ENCODE data around the gene SLC5A9. TPM values are rescaled to one million over a fixed set of nuclear protein-coding genes. Genes with fewer than 3 reads are reported as not detected.

Gene SLC5A9
- total and polyA plus RNA-seq, 3 experiments from 2014 or later = not detected

DNA sequence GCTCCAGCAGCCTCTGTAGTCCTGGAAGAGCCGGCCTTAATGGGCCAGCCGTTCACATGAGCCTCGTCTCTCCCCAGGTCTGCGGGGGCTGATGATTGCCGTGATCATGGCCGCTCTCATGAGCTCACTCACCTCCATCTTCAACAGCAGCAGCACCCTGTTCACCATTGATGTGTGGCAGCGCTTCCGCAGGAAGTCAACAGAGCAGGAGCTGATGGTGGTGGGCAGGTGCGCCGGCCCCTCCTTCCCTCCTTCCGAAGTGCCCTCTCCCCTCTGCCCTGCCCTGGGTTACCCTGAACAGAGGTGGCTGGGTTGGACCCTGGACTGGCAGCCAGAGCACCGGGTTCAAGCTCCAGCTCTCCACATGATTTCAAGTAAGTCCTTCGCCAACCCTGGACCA lies 13.1 kb downstream of the SLC5A9 start:
- no peaks in the 10 kb centered on the region for H3K36me3 ChIP-seq (ENCODE audit: insufficient read depth, low read length)
- no peaks in the 10 kb centered on the region for H3K27me3 ChIP-seq (ENCODE audit: insufficient read depth, low read length, poor library complexity, severe bottlenecking)
- no peak for DNase-seq
- Mint-ChIP-seq H3K4me1 (no peaks in the 10 kb centered on the region), H3K4me3 (no peak overlapping the region), H3K36me3 (no peaks in the 10 kb centered on the region), H3K9me3 (no peaks in the 10 kb centered on the region), H3K27ac (no peak overlapping the region), H3K27me3 (no peaks in the 10 kb centered on the region)
- H3K9me3 ChIP-seq (ENCODE audit: low read length) = no peaks in the 10 kb centered on the region
- no peaks in the 10 kb centered on the region for H3K4me1 ChIP-seq (ENCODE audit: insufficient read depth, low read length)
- ChIA-PET POLR2A (no interaction called here), CTCF (interaction anchor here (1.2 to 2.1 kb wide), 4 partner anchors 10 to 142 kb away, joined by 4 to 6 read pairs (median 4); no protein-coding TSS in a partner anchor)
- no peak overlapping the region for H3K4me3 ChIP-seq (ENCODE audit: low read length)
- no peak overlapping the region for H3K27ac ChIP-seq (ENCODE audit: low read depth, low read length)

DNA sequence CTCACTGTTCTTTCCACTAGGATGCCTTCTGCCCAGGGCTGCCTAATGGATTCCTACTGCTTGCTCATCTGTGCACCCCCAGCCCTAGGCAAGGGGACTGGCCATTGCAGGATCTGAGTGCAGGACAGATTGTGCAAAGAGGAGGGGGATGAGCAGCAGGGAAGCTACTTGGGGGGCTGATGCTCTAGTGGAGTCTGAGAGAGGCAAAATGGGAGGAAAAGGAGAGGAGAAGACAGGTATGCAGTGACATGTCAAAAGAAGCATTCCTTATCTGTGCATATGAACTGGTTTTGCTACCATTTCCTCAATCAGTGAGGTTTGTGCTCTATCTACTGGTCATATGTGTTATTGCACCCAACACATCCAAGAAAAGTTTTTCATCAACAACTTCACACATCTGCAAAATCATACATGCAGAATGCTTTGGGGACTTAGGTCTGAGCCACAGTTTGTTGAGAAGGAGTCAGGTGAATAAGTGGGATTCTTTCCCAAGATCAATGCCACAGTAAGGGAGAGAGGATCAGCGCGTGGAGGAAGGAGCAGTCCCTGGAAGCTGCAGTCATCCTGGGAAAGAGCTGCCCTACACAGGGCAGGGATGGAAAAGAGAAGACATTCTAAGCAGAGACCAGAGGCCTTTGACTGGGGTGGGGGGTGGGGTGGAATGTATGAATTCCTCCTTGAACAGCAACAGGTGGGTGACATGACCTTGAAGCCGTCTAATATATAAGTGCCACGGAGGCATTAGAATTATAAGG lies 14.4 kb downstream of the SLC5A9 start:
- H3K4me1 Mint-ChIP-seq = no peaks in the 10 kb centered on the region
- no peaks in the 10 kb centered on the region for H3K4me1 ChIP-seq (ENCODE audit: insufficient read depth, low read length)
- ChIA-PET POLR2A (no interaction called here), CTCF (interaction anchor here (0.7 to 1.3 kb wide), 4 partner anchors 8 to 236 kb away, joined by 3 to 4 read pairs (median 4); no protein-coding TSS in a partner anchor)
- H3K27me3 ChIP-seq (ENCODE audit: insufficient read depth, low read length, poor library complexity, severe bottlenecking) = no peaks in the 10 kb centered on the region
- peak in 1 of 5 donors; percentile 29 for DNase-seq
- H3K36me3 Mint-ChIP-seq = no peaks in the 10 kb centered on the region
- H3K9me3 ChIP-seq (ENCODE audit: low read length) = no peaks in the 10 kb centered on the region
- H3K27ac Mint-ChIP-seq = no peak overlapping the region
- H3K4me3 ChIP-seq (ENCODE audit: low read length) = no peak overlapping the region
- no peak overlapping the region for H3K27ac ChIP-seq (ENCODE audit: low read depth, low read length)
- no peaks in the 10 kb centered on the region for H3K27me3 Mint-ChIP-seq
- no peak overlapping the region for H3K4me3 Mint-ChIP-seq
- H3K36me3 ChIP-seq (ENCODE audit: insufficient read depth, low read length) = no peaks in the 10 kb centered on the region
- no peaks in the 10 kb centered on the region for H3K9me3 Mint-ChIP-seq

GRCh38 chr1:48242141-48242736 lies 19.7 kb downstream of the SLC5A9 start:
- POLR2A ChIA-PET = no interaction called here
- Histone ChIP-seq H3K4me3 (ENCODE audit: low read length) (no peak overlapping the region), H3K4me1 (ENCODE audit: insufficient read depth, low read length) (no peaks in the 10 kb centered on the region), H3K9me3 (ENCODE audit: low read length) (no peaks in the 10 kb centered on the region), H3K27me3 (ENCODE audit: insufficient read depth, low read length, poor library complexity, severe bottlenecking) (no peaks in the 10 kb centered on the region), H3K36me3 (ENCODE audit: insufficient read depth, low read length) (no peaks in the 10 kb centered on the region), H3K27ac (ENCODE audit: low read depth, low read length) (no peak overlapping the region)
- Mint-ChIP-seq H3K27me3 (peaks cover 0 to 3% of the 10 kb centered on the region in 2 donors), H3K4me3 (no peak overlapping the region), H3K27ac (no peak overlapping the region), H3K9me3 (no peaks in the 10 kb centered on the region), H3K36me3 (no peaks in the 10 kb centered on the region), H3K4me1 (no peaks in the 10 kb centered on the region)
- no peak for DNase-seq
- CTCF ChIA-PET = no interaction called here

- Mint-ChIP-seq H3K27ac (no peak overlapping the region), H3K4me3 (no peak overlapping the region), H3K27me3 (peaks cover 7% of the 10 kb centered on the region in 2 donors), H3K36me3 (no peaks in the 10 kb centered on the region), H3K9me3 (no peaks in the 10 kb centered on the region), H3K4me1 (no peaks in the 10 kb centered on the region)
- Histone ChIP-seq H3K4me3 (ENCODE audit: low read length) (no peak overlapping the region), H3K9me3 (ENCODE audit: low read length) (no peaks in the 10 kb centered on the region), H3K27me3 (ENCODE audit: insufficient read depth, low read length, poor library complexity, severe bottlenecking) (no peaks in the 10 kb centered on the region), H3K36me3 (ENCODE audit: insufficient read depth, low read length) (no peaks in the 10 kb centered on the region), H3K4me1 (ENCODE audit: insufficient read depth, low read length) (no peaks in the 10 kb centered on the region), H3K27ac (ENCODE audit: low read depth, low read length) (no peak overlapping the region)
- no peak for DNase-seq
- CTCF ChIA-PET = interaction anchor here (1.1 kb wide), 1 partner anchor 9 kb away, joined by 4 read pairs; no protein-coding TSS in a partner anchor
- POLR2A ChIA-PET = no interaction called here
These were observed 22.6 kb downstream of the SLC5A9 start for GRCh38 chr1:48245106-48245505.

- Mint-ChIP-seq H3K4me3 (no peak overlapping the region), H3K27me3 (peaks cover 7% of the 10 kb centered on the region in 2 donors), H3K4me1 (no peaks in the 10 kb centered on the region), H3K36me3 (no peaks in the 10 kb centered on the region), H3K9me3 (no peaks in the 10 kb centered on the region), H3K27ac (no peak overlapping the region)
- ChIA-PET CTCF (no interaction called here), POLR2A (no interaction called here)
- H3K9me3 ChIP-seq (ENCODE audit: low read length) = no peaks in the 10 kb centered on the region
- no peak overlapping the region for H3K27ac ChIP-seq (ENCODE audit: low read depth, low read length)
- H3K4me3 ChIP-seq (ENCODE audit: low read length) = no peak overlapping the region
- no peaks in the 10 kb centered on the region for H3K4me1 ChIP-seq (ENCODE audit: insufficient read depth, low read length)
- DNase-seq = no peak
- H3K36me3 ChIP-seq (ENCODE audit: insufficient read depth, low read length) = no peaks in the 10 kb centered on the region
- no peaks in the 10 kb centered on the region for H3K27me3 ChIP-seq (ENCODE audit: insufficient read depth, low read length, poor library complexity, severe bottlenecking)
These were observed 24.2 kb downstream of the SLC5A9 start for GRCh38 chr1:48246727-48247126.

DNA sequence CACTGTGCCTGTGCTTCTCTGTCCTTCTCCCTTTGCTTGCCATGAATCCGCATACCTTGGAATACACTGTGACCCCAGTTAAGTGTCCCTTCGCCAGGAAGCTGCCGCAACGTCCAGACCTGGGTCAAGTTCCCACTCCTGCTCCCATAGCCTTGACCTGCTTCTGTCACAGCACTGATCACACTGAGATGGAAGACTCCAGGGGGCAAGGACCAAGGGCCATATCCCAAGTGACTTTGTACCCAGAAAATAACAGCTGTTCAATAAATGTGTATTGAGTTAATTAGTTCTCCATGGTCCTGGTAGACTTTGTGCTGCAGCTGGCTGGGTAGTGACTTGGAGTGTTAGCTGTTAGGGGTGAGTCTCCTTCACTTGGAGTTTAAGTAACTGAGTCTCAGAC lies 25.8 kb downstream of the SLC5A9 start:
- no peaks in the 10 kb centered on the region for H3K36me3 Mint-ChIP-seq
- H3K9me3 ChIP-seq (ENCODE audit: low read length) = no peaks in the 10 kb centered on the region
- no peak overlapping the region for H3K4me3 Mint-ChIP-seq
- no peak overlapping the region for H3K27ac Mint-ChIP-seq
- peaks cover 0 to 3% (median 0%) of the 10 kb centered on the region in 3 donors for H3K4me1 Mint-ChIP-seq
- H3K4me1 ChIP-seq (ENCODE audit: insufficient read depth, low read length) = no peaks in the 10 kb centered on the region
- H3K36me3 ChIP-seq (ENCODE audit: insufficient read depth, low read length) = no peaks in the 10 kb centered on the region
- no peak overlapping the region for H3K27ac ChIP-seq (ENCODE audit: low read depth, low read length)
- no peaks in the 10 kb centered on the region for H3K9me3 Mint-ChIP-seq
- no peaks in the 10 kb centered on the region for H3K27me3 ChIP-seq (ENCODE audit: insufficient read depth, low read length, poor library complexity, severe bottlenecking)
- no peak for DNase-seq
- ChIA-PET CTCF (no interaction called here), POLR2A (no interaction called here)
- no peak overlapping the region for H3K4me3 ChIP-seq (ENCODE audit: low read length)
- peaks cover 7% of the 10 kb centered on the region in 2 donors for H3K27me3 Mint-ChIP-seq

DNA sequence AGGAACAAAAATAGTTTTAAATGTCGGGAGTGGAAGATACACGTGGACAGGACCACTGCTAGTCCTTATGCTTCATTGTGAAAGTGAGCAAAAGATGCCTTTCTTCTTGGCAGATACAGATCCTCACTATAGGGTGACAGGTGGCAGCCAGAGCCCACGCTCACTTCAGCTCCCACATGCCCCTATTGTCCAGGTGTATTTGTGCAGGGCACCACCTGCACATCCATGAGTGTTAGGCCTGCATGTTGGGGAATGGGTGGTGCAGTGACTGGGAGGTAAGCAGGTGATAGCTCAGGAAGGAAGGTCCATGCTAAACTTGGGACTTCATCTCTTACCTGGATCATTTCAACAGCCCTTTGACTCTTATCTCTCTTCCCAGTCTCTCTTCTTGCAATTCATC lies 27.4 kb downstream of the SLC5A9 start:
- Mint-ChIP-seq H3K27ac (no peak overlapping the region), H3K4me3 (no peak overlapping the region), H3K9me3 (no peaks in the 10 kb centered on the region), H3K36me3 (no peaks in the 10 kb centered on the region), H3K27me3 (peaks cover 7% of the 10 kb centered on the region in 2 donors), H3K4me1 (peaks cover 0 to 3% (median 0%) of the 10 kb centered on the region in 3 donors)
- ChIA-PET POLR2A (no interaction called here), CTCF (interaction anchor here (2.0 kb wide), 1 partner anchor 12 kb away, joined by 4 read pairs; no protein-coding TSS in a partner anchor)
- Histone ChIP-seq H3K27me3 (ENCODE audit: insufficient read depth, low read length, poor library complexity, severe bottlenecking) (no peaks in the 10 kb centered on the region), H3K4me1 (ENCODE audit: insufficient read depth, low read length) (no peaks in the 10 kb centered on the region), H3K27ac (ENCODE audit: low read depth, low read length) (no peak overlapping the region), H3K36me3 (ENCODE audit: insufficient read depth, low read length) (no peaks in the 10 kb centered on the region), H3K9me3 (ENCODE audit: low read length) (no peaks in the 10 kb centered on the region), H3K4me3 (ENCODE audit: low read length) (no peak overlapping the region)
- DNase-seq = no peak

- no peaks in the 10 kb centered on the region for H3K4me1 ChIP-seq (ENCODE audit: insufficient read depth, low read length)
- H3K36me3 ChIP-seq (ENCODE audit: insufficient read depth, low read length) = no peaks in the 10 kb centered on the region
- no peaks in the 10 kb centered on the region for H3K36me3 Mint-ChIP-seq
- no peak overlapping the region for H3K27ac ChIP-seq (ENCODE audit: low read depth, low read length)
- H3K27me3 ChIP-seq (ENCODE audit: insufficient read depth, low read length, poor library complexity, severe bottlenecking) = no peaks in the 10 kb centered on the region
- no peak overlapping the region for H3K4me3 ChIP-seq (ENCODE audit: low read length)
- ChIA-PET CTCF (interaction anchor here (2.0 kb wide), 1 partner anchor 13 kb away, joined by 4 read pairs; no protein-coding TSS in a partner anchor), POLR2A (no interaction called here)
- no peak for DNase-seq
- peaks cover 0 to 3% (median 0%) of the 10 kb centered on the region in 3 donors for H3K4me1 Mint-ChIP-seq
- H3K27me3 Mint-ChIP-seq = peaks cover 7% of the 10 kb centered on the region in 2 donors
- H3K27ac Mint-ChIP-seq = no peak overlapping the region
- no peaks in the 10 kb centered on the region for H3K9me3 ChIP-seq (ENCODE audit: low read length)
- no peaks in the 10 kb centered on the region for H3K9me3 Mint-ChIP-seq
- H3K4me3 Mint-ChIP-seq = no peak overlapping the region
These were observed 28.1 kb downstream of the SLC5A9 start for GRCh38 chr1:48250572-48250971.
